ENCODE results near the gene RELB.

Gene RELB

DNA sequence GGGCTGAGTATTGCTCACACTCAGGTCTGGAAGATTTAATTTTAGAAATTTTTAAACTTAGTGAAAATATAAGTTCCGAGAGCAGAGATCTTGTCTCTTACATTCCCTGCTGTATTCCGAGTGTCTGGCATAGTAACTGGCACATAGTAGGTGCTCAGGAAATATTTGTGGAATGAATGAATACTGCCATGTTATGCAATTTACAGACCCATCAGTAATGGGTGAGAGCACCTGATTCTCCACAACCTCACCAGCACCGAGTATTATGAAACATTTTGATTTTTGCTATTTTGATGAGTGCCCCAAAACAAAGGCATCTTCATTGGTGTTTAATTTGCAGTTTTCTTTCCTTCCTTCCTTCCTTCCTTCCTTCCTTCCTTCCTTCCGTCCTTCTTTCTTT lies 21.8 kb downstream of the RELB start:
- H3F3A ChIP-seq (ENCODE audit: insufficient read depth, low read length), result no peaks in the 10 kb centered on the region
- no peaks in the 10 kb centered on the region for H3K79me2 ChIP-seq (ENCODE audit: low read length)
- no peak overlapping the region for H3K4me3 ChIP-seq (ENCODE audit: low read length)
- H2AFZ ChIP-seq (ENCODE audit: low read length), result no peak overlapping the region
- no peaks in the 10 kb centered on the region for H4K20me1 ChIP-seq (ENCODE audit: insufficient read depth, low read length)
- H3K4me1 ChIP-seq (ENCODE audit: low read length), result no peaks in the 10 kb centered on the region
- H3K27ac ChIP-seq (ENCODE audit: low read length), result no peak overlapping the region
- H3K9me2 ChIP-seq (replicated peaks; ENCODE audit: insufficient read depth, low read length), result no peaks in the 10 kb centered on the region
- H3K36me3 ChIP-seq (replicated peaks; ENCODE audit: insufficient read depth, low read length), result no peaks in the 10 kb centered on the region
- H3K4me2 ChIP-seq (ENCODE audit: low read depth, low read length), result no peak overlapping the region
- no peaks in the 10 kb centered on the region for H3K27me3 ChIP-seq (replicated peaks; ENCODE audit: insufficient read depth, low read length)
- H3K9ac ChIP-seq (ENCODE audit: low read length), result no peak overlapping the region
- no peak for TF ChIP-seq EZH2 (optimal IDR thresholded peaks at IDR 0.05; ENCODE audit: low read depth, low read length)
- DNase-seq, result no peak
- no peaks in the 10 kb centered on the region for H3K9me3 ChIP-seq (replicated peaks; ENCODE audit: insufficient read depth, low read length)

DNA sequence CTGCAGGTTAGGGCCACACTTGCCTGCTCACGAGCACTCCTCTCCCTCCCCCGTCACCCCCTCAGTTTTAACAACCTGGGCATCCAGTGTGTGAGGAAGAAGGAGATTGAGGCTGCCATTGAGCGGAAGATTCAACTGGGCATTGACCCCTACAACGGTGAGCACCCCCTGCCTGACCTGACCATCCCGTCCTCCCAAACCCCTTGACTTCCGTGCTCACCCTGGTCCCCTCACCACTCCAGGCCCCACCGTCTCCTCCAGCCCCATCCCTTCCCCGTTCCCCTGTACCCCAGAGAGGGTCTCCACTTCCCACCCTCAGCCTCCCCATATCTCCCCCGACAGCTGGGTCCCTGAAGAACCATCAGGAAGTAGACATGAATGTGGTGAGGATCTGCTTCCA lies 24.0 kb downstream of the RELB start:
- Histone ChIP-seq H3K9me3 (replicated peaks; ENCODE audit: insufficient read depth, low read length) (no peaks in the 10 kb centered on the region), H3K4me2 (ENCODE audit: low read depth, low read length) (no peak overlapping the region), H2AFZ (ENCODE audit: low read length) (no peak overlapping the region), H3K79me2 (ENCODE audit: low read length) (no peaks in the 10 kb centered on the region), H3K4me3 (ENCODE audit: low read length) (no peak overlapping the region), H3K9ac (ENCODE audit: low read length) (no peak overlapping the region), H3K9me2 (replicated peaks; ENCODE audit: insufficient read depth, low read length) (no peaks in the 10 kb centered on the region), H3F3A (ENCODE audit: insufficient read depth, low read length) (no peaks in the 10 kb centered on the region), H3K27ac (ENCODE audit: low read length) (no peak overlapping the region), H3K27me3 (replicated peaks; ENCODE audit: insufficient read depth, low read length) (no peaks in the 10 kb centered on the region), H3K4me1 (ENCODE audit: low read length) (no peaks in the 10 kb centered on the region), H4K20me1 (ENCODE audit: insufficient read depth, low read length) (no peaks in the 10 kb centered on the region), H3K36me3 (replicated peaks; ENCODE audit: insufficient read depth, low read length) (peaks cover 7% of the 10 kb centered on the region; the same call in 1 of the 2 replicates)
- TF ChIP-seq EZH2phosphoT487 (IDR thresholded peaks at IDR 0.05; ENCODE audit: low read length) (no peak), EZH2 (optimal IDR thresholded peaks at IDR 0.05; ENCODE audit: low read depth, low read length) (no peak)
- TF ChIP-seq, protein P1, sequence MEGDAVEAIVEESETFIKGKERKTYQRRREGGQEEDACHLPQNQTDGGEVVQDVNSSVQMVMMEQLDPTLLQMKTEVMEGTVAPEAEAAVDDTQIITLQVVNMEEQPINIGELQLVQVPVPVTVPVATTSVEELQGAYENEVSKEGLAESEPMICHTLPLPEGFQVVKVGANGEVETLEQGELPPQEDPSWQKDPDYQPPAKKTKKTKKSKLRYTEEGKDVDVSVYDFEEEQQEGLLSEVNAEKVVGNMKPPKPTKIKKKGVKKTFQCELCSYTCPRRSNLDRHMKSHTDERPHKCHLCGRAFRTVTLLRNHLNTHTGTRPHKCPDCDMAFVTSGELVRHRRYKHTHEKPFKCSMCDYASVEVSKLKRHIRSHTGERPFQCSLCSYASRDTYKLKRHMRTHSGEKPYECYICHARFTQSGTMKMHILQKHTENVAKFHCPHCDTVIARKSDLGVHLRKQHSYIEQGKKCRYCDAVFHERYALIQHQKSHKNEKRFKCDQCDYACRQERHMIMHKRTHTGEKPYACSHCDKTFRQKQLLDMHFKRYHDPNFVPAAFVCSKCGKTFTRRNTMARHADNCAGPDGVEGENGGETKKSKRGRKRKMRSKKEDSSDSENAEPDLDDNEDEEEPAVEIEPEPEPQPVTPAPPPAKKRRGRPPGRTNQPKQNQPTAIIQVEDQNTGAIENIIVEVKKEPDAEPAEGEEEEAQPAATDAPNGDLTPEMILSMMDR (IDR thresholded peaks at IDR 0.05; ENCODE audit: low read length), result no peak
- no peak for DNase-seq

DNA sequence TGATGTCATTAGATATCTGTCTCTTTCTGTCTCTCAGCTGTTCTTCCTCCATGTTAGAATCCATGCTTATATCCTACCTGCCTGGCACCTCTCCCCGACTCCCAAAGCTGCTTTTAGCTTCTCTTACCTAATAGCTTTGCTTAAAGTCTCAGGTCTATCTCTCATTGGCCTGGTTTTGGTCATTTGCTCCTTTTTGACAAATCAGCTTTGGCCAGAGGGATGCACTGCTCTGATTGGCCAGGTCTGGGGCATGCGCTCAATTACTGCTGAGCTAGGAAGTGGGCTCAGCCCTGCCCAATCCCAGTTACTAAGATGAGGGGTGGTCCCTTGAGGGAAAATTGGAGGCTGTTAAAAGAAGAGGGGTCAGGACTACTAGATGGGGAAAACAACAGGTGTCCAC lies 26.1 kb downstream of the RELB start:
- Histone ChIP-seq H3F3A (ENCODE audit: insufficient read depth, low read length) (no peaks in the 10 kb centered on the region), H3K9me2 (replicated peaks; ENCODE audit: insufficient read depth, low read length) (no peaks in the 10 kb centered on the region), H3K4me1 (ENCODE audit: low read length) (no peaks in the 10 kb centered on the region), H3K9me3 (replicated peaks; ENCODE audit: insufficient read depth, low read length) (no peaks in the 10 kb centered on the region), H4K20me1 (ENCODE audit: insufficient read depth, low read length) (no peaks in the 10 kb centered on the region), H3K36me3 (replicated peaks; ENCODE audit: insufficient read depth, low read length) (peaks cover 7% of the 10 kb centered on the region; the same call in 1 of the 2 replicates), H3K27ac (ENCODE audit: low read length) (no peak overlapping the region), H3K79me2 (ENCODE audit: low read length) (no peaks in the 10 kb centered on the region), H3K4me3 (ENCODE audit: low read length) (no peak overlapping the region), H3K9ac (ENCODE audit: low read length) (no peak overlapping the region), H3K27me3 (replicated peaks; ENCODE audit: insufficient read depth, low read length) (no peaks in the 10 kb centered on the region), H2AFZ (ENCODE audit: low read length) (no peak overlapping the region), H3K4me2 (ENCODE audit: low read depth, low read length) (no peak overlapping the region)
- TF ChIP-seq EZH2 (optimal IDR thresholded peaks at IDR 0.05; ENCODE audit: low read depth, low read length) (no peak), EZH2phosphoT487 (IDR thresholded peaks at IDR 0.05; ENCODE audit: low read length) (no peak)
- TF ChIP-seq, protein P1 (IDR thresholded peaks at IDR 0.05; ENCODE audit: low read length), result no peak
- no peak for DNase-seq

GRCh38 chr19:45030825-45031224 lies 29.6 kb downstream of the RELB start:
- Histone ChIP-seq H3K27me3 (replicated peaks; ENCODE audit: insufficient read depth, low read length) (no peaks in the 10 kb centered on the region), H3K4me1 (ENCODE audit: low read length) (no peaks in the 10 kb centered on the region), H2AFZ (ENCODE audit: low read length) (no peak overlapping the region), H3K9ac (ENCODE audit: low read length) (no peak overlapping the region), H3K27ac (ENCODE audit: low read length) (no peak overlapping the region), H3F3A (ENCODE audit: insufficient read depth, low read length) (no peaks in the 10 kb centered on the region), H3K9me2 (replicated peaks; ENCODE audit: insufficient read depth, low read length) (no peaks in the 10 kb centered on the region), H4K20me1 (ENCODE audit: insufficient read depth, low read length) (no peaks in the 10 kb centered on the region), H3K36me3 (replicated peaks; ENCODE audit: insufficient read depth, low read length) (peaks cover 7% of the 10 kb centered on the region; the same call in 1 of the 2 replicates), H3K4me2 (ENCODE audit: low read depth, low read length) (no peak overlapping the region), H3K9me3 (replicated peaks; ENCODE audit: insufficient read depth, low read length) (no peaks in the 10 kb centered on the region), H3K4me3 (ENCODE audit: low read length) (no peak overlapping the region), H3K79me2 (ENCODE audit: low read length) (no peaks in the 10 kb centered on the region)
- DNase-seq, result no peak
- no peak for TF ChIP-seq EZH2phosphoT487 (IDR thresholded peaks at IDR 0.05; ENCODE audit: low read length)
- TF ChIP-seq, protein P1 (IDR thresholded peaks at IDR 0.05; ENCODE audit: low read length), result no peak
- TF ChIP-seq EZH2 (optimal IDR thresholded peaks at IDR 0.05; ENCODE audit: low read depth, low read length), result no peak
